Activated CD8-positive, alpha-beta T cell treated with anti-CD3 and anti-CD28 coated beads for 36 hours (primary cell): ENCODE data around the gene STAG3. TPM values are rescaled to one million over a fixed set of nuclear protein-coding genes. Genes with fewer than 3 reads are reported as not detected.
"Not testable (repeated sequence)": the region's sequence is repeated elsewhere in the genome, so short reads cannot be mapped to it uniquely, and the experiment has no call there.

ENCODE experiments used
- ATAC-seq: fragments of 200-7000 bp; cut with Tn5 transposase; one replicate; pipeline ENCODE4 v1.10.0; 2021; ENCODE audit warnings: mild to moderate bottlenecking, moderate library complexity
- CTCF ChIA-PET: fragments of 350-600 bp; sonication (Branson Sonifier 250); formaldehyde crosslinking; loops from one replicate; lab custom pipeline; 2021; ENCODE audit warnings: antibody characterized with exemption; lab: Charles Lee
- POLR2A ChIA-PET: fragments of 350-600 bp; sonication (Branson Sonifier 250); formaldehyde crosslinking; loops from one replicate; lab custom pipeline; 2021; ENCODE audit warnings: antibody characterized with exemption; lab: Charles Lee
- DNase-seq: peaks from one replicate; pipeline ENCODE4 v3.0.0-alpha.2; 2020
- H3K27ac Mint-ChIP-seq: one replicate; pipeline ENCODE4 v1.8.0; 2021; ENCODE audit warnings: mild to moderate bottlenecking, mixed read lengths
- H3K27me3 Mint-ChIP-seq: one replicate; pipeline ENCODE4 v1.8.0; 2021; ENCODE audit warnings: mixed read lengths
- H3K36me3 Mint-ChIP-seq: one replicate; pipeline ENCODE4 v1.8.0; 2021; ENCODE audit warnings: low read depth, mixed read lengths
- H3K4me1 Mint-ChIP-seq: one replicate; pipeline ENCODE4 v1.8.0; 2021; ENCODE audit warnings: low read depth, mixed read lengths
- H3K4me3 Mint-ChIP-seq: one replicate; pipeline ENCODE4 v1.8.0; 2021; ENCODE audit warnings: mild to moderate bottlenecking, moderate library complexity, mixed read lengths
- H3K9me3 Mint-ChIP-seq: one replicate; pipeline ENCODE4 v1.8.0; 2021; ENCODE audit warnings: mixed read lengths
- intact Hi-C: fragments of 100-400 bp; cut with micrococcal nuclease; formaldehyde crosslinking; loops from one replicate; pipeline ENCODE4 v1.10.0; 2022
- total RNA-seq, 2 experiments: library from RNA; stranded (reverse); gene quantifications; one replicate each; pipeline ENCODE4 v1.2.3, GENCODE V29; 2021
- TF ChIP-seq, protein P1 (sequence below): fragments of 200-600 bp; IDR thresholded peaks from one replicate; pipeline ENCODE4 v1.8.0; 2022; ENCODE audit warnings: antibody characterized with exemption, mild to moderate bottlenecking

Gene STAG3
- total RNA-seq, 2 experiments from 2014 or later: 13.2 to 15.8 TPM

DNA sequence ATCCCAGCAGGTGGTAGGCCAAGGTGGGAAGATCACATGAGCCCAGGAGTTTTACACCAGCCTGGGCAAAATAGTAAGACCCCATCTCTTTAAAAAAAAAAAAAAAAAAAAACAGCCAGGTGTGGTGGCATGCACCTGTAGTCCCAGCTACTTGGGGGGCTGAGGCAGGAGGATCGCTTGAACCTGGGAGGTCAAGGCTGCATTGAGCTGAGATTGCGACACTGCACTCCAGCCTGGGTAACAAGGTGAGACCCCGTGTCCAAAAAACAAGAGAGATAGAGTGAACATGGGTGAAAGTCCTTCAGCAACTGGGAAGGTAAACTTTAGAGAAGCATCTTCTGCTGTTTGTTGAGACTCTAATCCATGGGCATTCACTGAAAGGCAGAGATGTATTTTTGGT lies 35.3 kb upstream of the STAG3 start:
- Mint-ChIP-seq H3K36me3 (no peaks in the 10 kb centered on the region), H3K9me3 (no peaks in the 10 kb centered on the region), H3K27ac (no peak overlapping the region), H3K4me3 (no peak overlapping the region), H3K27me3 (no peaks in the 10 kb centered on the region), H3K4me1 (peaks cover 13% of the 10 kb centered on the region)
- ATAC-seq (no peak), DNase-seq (no peak)
- TF ChIP-seq, protein P1, sequence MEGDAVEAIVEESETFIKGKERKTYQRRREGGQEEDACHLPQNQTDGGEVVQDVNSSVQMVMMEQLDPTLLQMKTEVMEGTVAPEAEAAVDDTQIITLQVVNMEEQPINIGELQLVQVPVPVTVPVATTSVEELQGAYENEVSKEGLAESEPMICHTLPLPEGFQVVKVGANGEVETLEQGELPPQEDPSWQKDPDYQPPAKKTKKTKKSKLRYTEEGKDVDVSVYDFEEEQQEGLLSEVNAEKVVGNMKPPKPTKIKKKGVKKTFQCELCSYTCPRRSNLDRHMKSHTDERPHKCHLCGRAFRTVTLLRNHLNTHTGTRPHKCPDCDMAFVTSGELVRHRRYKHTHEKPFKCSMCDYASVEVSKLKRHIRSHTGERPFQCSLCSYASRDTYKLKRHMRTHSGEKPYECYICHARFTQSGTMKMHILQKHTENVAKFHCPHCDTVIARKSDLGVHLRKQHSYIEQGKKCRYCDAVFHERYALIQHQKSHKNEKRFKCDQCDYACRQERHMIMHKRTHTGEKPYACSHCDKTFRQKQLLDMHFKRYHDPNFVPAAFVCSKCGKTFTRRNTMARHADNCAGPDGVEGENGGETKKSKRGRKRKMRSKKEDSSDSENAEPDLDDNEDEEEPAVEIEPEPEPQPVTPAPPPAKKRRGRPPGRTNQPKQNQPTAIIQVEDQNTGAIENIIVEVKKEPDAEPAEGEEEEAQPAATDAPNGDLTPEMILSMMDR: no peak
- intact Hi-C loops: no loop called here
- POLR2A ChIA-PET: interaction anchor here (0.7 to 1.2 kb wide), 4 partner anchors 9 to 512 kb away, joined by 3 to 5 read pairs (median 3); no protein-coding TSS in a partner anchor
- CTCF ChIA-PET: interaction anchor here (1.0 to 2.0 kb wide), 4 partner anchors 10 to 75 kb away, joined by 3 to 11 read pairs (median 6); no protein-coding TSS in a partner anchor

- intact Hi-C loops: loop anchor here (5.0 kb wide), 1 partner anchor 66 kb away; no protein-coding TSS in a partner anchor
- CTCF ChIA-PET: interaction anchor here (1.3 to 5.5 kb wide), 4 partner anchors 13 to 44 kb away, joined by 3 to 27 read pairs (median 7); partner anchors contain the start of gene TRAPPC14
- not testable (repeated sequence) for H3K27ac Mint-ChIP-seq, DNase-seq, H3K4me3 Mint-ChIP-seq, H3K27me3 Mint-ChIP-seq, ATAC-seq, H3K9me3 Mint-ChIP-seq
- peaks cover 14% of the 10 kb centered on the region for H3K4me1 Mint-ChIP-seq
- POLR2A ChIA-PET: interaction anchor here (0.6 to 1.9 kb wide), 3 partner anchors 12 to 15 kb away, joined by 3 to 5 read pairs (median 5); no protein-coding TSS in a partner anchor
- peaks cover 11% of the 10 kb centered on the region for H3K36me3 Mint-ChIP-seq
Measured at GRCh38 chr7:100146350-100146749, 31.4 kb upstream of the STAG3 start.

DNA sequence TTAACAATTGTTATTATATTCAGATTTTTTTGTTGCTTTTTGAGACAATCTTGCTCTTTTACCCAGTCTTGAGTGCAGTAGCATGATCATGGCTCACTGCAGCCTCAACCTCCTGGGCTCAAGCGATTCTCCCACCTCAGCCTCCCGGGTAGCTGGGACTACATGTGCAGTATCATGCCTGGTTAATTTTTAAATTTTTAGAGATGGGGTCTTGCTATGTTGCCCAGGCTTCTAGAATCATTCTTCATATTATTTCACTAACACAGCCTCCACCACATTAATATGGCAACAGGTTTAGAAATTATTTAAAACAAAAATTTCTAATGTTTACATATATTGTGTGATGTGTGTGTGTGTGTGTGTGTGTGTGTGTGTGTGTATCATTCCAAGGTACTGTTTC lies 30.4 kb upstream of the STAG3 start:
- ChIA-PET CTCF (interaction anchor here (1.3 to 5.5 kb wide), 5 partner anchors 9 to 43 kb away, joined by 3 to 27 read pairs (median 8); partner anchors contain the start of gene TRAPPC14), POLR2A (interaction anchor here (0.7 to 1.9 kb wide), 6 partner anchors 9 to 740 kb away, joined by 3 to 5 read pairs (median 4); partner anchors contain the start of gene GPC2)
- peaks cover 17% of the 10 kb centered on the region for H3K36me3 Mint-ChIP-seq
- DNase-seq (no peak), ATAC-seq (no peak)
- H3K4me3 Mint-ChIP-seq: no peak overlapping the region
- no peak overlapping the region for H3K27ac Mint-ChIP-seq
- TF ChIP-seq, protein P1: no peak
- H3K4me1 Mint-ChIP-seq: peaks cover 18% of the 10 kb centered on the region
- no peaks in the 10 kb centered on the region for H3K27me3 Mint-ChIP-seq
- H3K9me3 Mint-ChIP-seq: no peaks in the 10 kb centered on the region
- intact Hi-C loops: loop anchor here (5.0 kb wide), 1 partner anchor 65 kb away; no protein-coding TSS in a partner anchor

GRCh38 chr7:100148225-100148558 lies 29.5 kb upstream of the STAG3 start:
- Mint-ChIP-seq H3K36me3 (peaks cover 24% of the 10 kb centered on the region), H3K4me3 (peak overlapping the region; percentile 99), H3K27me3 (no peaks in the 10 kb centered on the region), H3K9me3 (no peaks in the 10 kb centered on the region), H3K27ac (peak overlapping the region; percentile 99), H3K4me1 (peaks cover 23% of the 10 kb centered on the region)
- ChIA-PET CTCF (interaction anchor here (0.9 to 5.5 kb wide), 9 partner anchors 10 to 259 kb away, joined by 3 to 27 read pairs (median 6); partner anchors contain the start of gene TRAPPC14), POLR2A (interaction anchor here (0.6 to 1.9 kb wide), 7 partner anchors 10 to 74 kb away, joined by 3 to 5 read pairs (median 4); partner anchors contain the start of gene GPC2)
- ATAC-seq (peak; percentile 5), DNase-seq (no peak)
- TF ChIP-seq, protein P1: no peak
- intact Hi-C loops: loop anchor here (5.0 kb wide), 1 partner anchor 64 kb away; no protein-coding TSS in a partner anchor

- Mint-ChIP-seq H3K27me3 (no peaks in the 10 kb centered on the region), H3K27ac (peak within 1 kb of the TSS; percentile 99), H3K9me3 (no peaks in the 10 kb centered on the region), H3K4me1 (peaks cover 26% of the 10 kb centered on the region), H3K4me3 (peak within 1 kb of the TSS; percentile 99), H3K36me3 (peaks cover 25% of the 10 kb centered on the region)
- CTCF ChIA-PET: interaction anchor here (0.8 to 5.5 kb wide), 9 partner anchors 10 to 258 kb away, joined by 3 to 27 read pairs (median 6); no protein-coding TSS in a partner anchor
- TF ChIP-seq, protein P1: no peak
- DNase-seq (peak; percentile 99), ATAC-seq (peak; percentile 98)
- POLR2A ChIA-PET: interaction anchor here (0.6 to 1.7 kb wide), 5 partner anchors 9 to 73 kb away, joined by 3 to 6 read pairs (median 4); no protein-coding TSS in a partner anchor
- intact Hi-C loops: loop anchor here (5.0 kb wide), 1 partner anchor 64 kb away; no protein-coding TSS in a partner anchor
Measured at GRCh38 chr7:100148559-100149328, 29.0 kb upstream of the STAG3 start, which contains the start of gene LAMTOR4. TSS of gene LAMTOR4 (plus strand) at chr7:100148918. CDS start at chr7:100148973, 55 bp downstream.
